GM15510 (cell line): ENCODE data around the gene ANKRD13D.
A peak's percentile ranks its signal among the peaks of the same experiment; 100 is the strongest.

ENCODE experiments used
- POLR2A ChIP-seq: IDR thresholded peaks from 3 replicates; pipeline ENCODE4 v1.6.1; 2011; ENCODE audit warnings: borderline replicate concordance; ENCODE audit not compliant: insufficient read length; ENCODE audit errors: extremely low read depth

The ANKRD13D gene

DNA sequence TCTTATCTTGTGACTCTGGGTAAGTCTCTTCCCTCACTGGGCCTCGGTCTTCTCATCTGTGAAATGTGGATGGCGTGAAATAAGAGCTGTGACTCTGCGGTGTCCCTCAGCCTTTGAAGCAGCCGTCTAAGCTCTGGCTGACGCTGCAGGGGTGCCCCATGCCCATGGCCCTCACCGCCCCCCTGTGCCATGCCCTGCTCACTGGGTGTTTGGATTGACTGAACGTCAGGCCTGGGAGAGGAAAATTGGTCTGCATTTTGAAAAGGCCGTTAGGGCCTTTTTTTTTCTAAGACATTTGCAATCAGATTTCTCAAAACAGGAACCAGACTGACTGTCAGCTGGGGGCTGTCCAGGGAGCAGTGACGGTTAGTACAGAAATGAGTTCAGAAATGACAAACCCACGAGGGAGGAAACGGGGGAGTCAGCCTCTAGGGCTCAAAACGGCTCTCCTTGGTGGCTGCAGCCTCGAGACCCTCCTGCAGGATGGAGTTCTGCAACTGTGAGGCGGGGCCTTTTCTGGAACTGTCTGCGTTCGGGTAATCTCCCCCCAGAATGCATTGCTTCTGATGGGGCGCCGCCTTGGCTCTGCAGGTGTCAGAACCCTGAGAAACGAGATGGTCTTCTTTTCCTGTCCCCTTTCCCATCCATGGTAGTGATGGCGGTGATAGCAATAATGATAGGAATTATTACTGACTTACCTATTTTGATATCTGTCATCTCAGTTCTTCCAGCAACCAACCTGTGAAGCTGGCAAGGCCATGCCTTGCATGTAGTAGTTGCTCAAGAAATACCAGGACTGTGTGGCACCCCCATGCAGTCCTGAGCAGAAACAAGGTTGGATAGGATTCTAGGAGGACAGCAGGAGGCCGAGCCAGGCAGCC is 20.8 kb upstream of the ANKRD13D start:
- TF ChIP-seq POLR2A = peak; percentile 26

GRCh38 chr11:67268962-67269268 is 20.2 kb upstream of the ANKRD13D start:
- TF ChIP-seq POLR2A = no peak

DNA sequence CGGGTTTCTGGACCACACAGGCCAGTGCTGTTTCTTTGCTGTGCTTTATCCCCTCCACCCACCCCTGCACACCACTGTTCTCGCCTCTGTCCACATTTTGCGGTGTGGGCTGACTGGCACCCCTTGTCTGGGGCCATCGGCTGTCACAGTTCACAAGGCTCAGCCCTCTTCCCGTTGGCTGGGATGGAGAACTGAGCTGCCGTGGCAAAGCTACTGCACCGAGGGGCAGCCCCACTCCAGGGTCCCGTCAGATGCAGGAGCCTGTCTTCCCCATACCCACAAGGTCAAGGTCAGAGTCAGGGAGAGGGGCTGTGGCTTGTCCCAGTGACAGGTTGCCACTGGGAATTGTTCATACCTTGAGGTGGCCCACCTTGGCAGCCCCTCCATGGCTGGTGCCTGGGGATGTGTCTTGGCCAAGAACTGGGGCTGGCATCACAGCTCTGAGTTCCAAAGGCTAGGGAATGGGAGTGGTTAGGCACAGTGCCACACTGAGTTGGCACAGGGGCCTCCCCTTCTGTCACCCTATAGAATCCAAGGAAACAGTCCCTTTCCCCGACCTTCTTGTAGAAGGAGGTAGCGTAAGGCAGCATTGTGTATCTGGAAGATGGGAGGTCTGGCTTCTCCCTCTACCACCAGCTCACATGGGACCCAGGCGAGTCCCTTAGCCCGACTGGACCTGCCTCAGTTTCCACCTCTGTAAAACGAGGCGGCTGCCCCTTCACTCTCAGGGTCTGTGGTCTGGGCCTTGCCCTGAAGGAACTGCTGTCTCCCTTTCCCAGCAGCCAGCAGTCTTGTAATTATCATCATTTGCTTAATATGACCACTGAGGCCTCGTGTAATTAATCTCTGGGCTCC is 19.5 kb upstream of the ANKRD13D start:
- TF ChIP-seq POLR2A = no peak

- no peak for TF ChIP-seq POLR2A
Observed at GRCh38 chr11:67270256-67271204, 18.6 kb upstream of the ANKRD13D start.

GRCh38 chr11:67271205-67271540 is 17.9 kb upstream of the ANKRD13D start:
- no peak for TF ChIP-seq POLR2A

DNA sequence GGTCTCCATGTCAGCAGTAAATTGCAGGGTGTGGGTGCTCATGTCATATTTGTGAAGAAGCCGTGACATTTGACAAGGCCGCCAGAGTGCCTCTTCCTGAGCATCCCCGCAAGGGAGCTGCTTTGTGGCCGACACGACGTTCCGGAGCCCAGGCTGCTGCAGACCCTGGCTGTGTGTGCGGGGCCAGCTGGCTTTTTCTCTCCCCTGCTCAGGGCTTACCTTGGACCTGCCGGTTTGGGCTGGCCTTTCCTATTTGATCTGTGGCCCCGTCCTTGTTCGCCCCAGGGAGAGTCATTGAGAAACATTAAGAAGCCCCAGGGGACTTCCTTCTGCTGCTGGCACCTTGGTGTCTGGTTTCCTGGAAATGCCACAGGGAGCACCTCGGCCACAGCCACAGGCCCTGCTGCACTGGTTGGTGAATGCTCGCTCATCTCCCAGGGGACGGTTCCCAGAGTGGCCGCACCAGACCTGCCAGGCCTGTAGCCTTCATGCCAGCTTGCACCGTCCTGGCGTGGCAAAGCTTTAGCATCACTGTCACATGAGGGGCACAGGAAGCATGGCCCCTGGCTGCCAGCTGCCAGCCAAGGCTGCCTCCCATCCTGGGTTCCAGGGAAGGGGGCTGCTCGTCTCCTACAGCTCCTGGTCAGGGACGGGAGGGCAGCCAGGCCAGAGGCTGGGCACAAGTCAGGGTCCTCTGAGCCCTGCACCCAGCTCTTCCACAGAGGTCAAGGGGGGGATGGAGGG is 17.4 kb upstream of the ANKRD13D start:
- no peak for TF ChIP-seq POLR2A

DNA sequence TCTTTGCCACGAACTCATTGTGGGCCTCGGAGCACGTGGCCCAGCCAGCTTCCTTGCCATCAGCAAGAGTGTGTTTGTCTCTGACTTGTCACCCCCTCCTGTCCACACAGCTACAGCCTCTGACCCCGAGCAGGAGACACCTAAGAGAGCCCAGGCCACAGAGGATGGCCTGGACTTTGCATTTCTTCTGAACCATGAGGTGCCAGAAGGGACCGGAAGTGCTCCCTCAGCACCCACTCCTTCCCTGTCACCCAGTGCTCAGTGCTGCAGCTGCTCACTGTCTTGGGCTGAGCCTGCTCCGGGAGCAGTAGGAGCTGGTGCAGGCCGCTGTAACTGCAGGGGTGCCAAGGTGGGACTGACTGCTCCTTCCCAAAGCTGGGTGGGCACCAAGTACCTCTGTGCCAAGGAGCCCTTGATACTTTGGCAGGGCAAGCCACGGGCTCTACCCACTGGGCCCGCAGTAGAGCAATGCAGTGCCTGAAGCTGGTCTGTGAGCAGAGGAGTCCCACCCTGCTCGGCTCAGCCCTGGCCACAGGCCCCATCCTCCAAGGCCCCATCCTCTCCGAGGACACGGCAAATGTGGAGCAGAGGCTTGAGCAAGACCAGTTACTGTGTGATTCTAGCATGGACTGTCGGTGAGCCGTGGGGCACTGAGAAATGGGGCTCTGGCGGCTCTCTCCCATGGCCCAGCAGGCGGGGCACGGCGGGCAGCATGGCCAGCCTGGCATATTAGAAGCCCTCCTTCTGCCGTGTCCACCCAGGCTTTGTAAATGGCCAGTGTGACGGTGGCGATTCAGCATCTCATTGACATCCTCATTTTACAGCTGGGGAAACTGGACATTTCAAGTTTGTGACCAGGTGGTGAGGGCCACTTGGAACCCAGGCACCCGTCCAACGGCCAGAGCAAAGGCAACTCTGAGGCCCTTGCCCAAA is 16.5 kb upstream of the ANKRD13D start:
- TF ChIP-seq POLR2A = peak; percentile 5

- no peak for TF ChIP-seq POLR2A
Observed at GRCh38 chr11:67273260-67273990, 15.7 kb upstream of the ANKRD13D start.

DNA sequence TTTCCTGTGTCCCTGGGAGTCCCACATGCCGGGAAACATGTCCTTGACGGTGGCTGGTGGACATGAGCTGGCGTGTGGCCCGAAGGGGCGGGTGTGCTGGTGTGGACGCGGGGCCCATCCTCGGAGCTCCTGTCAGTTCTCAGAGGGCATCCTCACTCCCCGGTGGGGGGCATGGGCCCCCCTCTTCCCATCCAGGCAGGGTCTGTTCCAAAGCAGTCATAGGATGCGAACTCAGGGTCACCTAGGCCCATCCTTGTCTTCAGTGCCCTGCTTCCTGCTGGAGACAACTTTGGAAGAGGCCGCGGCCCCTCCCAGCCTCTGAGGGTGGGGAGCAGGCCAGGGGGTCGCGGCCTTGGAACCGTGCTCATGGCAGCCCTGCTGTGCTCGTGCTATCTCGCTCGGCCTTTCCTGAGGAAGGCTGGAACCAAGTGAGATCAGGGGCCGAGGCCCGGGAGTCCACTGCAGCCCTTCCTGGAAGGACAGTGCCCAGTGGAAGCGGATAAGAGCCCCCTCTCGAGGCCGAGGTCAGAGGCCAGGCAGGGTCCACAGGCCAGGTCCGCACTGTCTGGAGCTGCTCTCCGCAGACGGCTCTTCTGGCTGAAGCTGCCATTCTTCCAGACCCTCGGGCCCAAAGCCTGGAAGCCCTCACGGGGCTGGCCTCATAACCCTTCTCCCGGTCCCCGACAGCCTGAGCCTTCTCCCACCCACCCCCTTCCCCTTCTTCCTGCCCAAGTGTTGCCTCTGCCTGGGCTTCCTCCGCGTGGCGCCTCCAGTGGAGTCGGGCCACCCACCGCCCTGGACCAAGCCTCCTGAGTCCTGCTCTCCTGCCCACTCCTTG is 14.1 kb upstream of the ANKRD13D start:
- TF ChIP-seq POLR2A = no peak

- TF ChIP-seq POLR2A = no peak
Observed at GRCh38 chr11:67275606-67276409, 13.3 kb upstream of the ANKRD13D start.

- TF ChIP-seq POLR2A = no peak
Observed at GRCh38 chr11:67276781-67277230, 12.3 kb upstream of the ANKRD13D start.
